ENCODE measurements around the gene DTNB.
"Not testable (repeated sequence)": the region's sequence is repeated elsewhere in the genome, so short reads cannot be mapped to it uniquely, and the experiment has no call there.

DTNB gene

GRCh38 chr2:25677877-25678276, 4.5 kb upstream of the DTNB start:
- H3K4me1 ChIP-seq (ENCODE audit: insufficient read depth, low read length): 0 out of 2 replicates have a peak, but pooled peaks cover 4% of the 10 kb centered on the region
- H3K27ac ChIP-seq (ENCODE audit: low read depth, low read length): no peak overlapping the region
- WGBS: 94% methylated on average over 4 of the region's 4 CpGs
- H3K4me3 ChIP-seq (ENCODE audit: low read length): no peak overlapping the region
- H3K27me3 ChIP-seq (ENCODE audit: insufficient read depth, low read length): peaks cover 26% of the 10 kb centered on the region
- H3K9me3 ChIP-seq (ENCODE audit: insufficient read depth, low read depth, low read length): no peaks in the 10 kb centered on the region
- H3K36me3 ChIP-seq (ENCODE audit: insufficient read depth, low read length): no peaks in the 10 kb centered on the region
- no peak overlapping the region for H3K9ac ChIP-seq (ENCODE audit: low read depth, low read length)

DNA sequence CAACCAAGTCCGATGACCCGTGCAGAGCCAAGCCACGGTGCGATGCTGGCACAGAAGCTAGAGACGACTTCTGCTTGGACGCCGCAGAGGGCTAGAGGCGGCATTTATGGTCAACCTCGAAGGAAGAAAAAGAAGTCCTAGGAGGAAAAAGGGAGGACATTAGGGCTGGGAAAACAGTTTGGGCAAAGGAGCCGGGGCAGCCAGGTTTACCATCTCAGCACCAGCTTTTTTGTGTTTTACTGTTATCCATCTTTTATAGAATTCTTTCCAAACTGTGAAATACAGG, 643 bp upstream of the DTNB start:
- no peaks in the 10 kb centered on the region for H3K9me3 ChIP-seq (ENCODE audit: insufficient read depth, low read depth, low read length)
- peak overlapping the region; percentile 65 for H3K4me3 ChIP-seq (ENCODE audit: low read length)
- H3K4me1 ChIP-seq (ENCODE audit: insufficient read depth, low read length): peaks cover 30% of the 10 kb centered on the region
- peak overlapping the region; percentile 68; the same call in 1 of the 2 replicates for H3K27ac ChIP-seq (ENCODE audit: low read depth, low read length)
- H3K27me3 ChIP-seq (ENCODE audit: insufficient read depth, low read length): peaks cover 26% of the 10 kb centered on the region
- 25% methylated on average over 10 of the region's 10 CpGs for WGBS
- H3K36me3 ChIP-seq (ENCODE audit: insufficient read depth, low read length): no peaks in the 10 kb centered on the region
- H3K9ac ChIP-seq (ENCODE audit: low read depth, low read length): peak overlapping the region; percentile 86

- peaks cover 26% of the 10 kb centered on the region for H3K27me3 ChIP-seq (ENCODE audit: insufficient read depth, low read length)
- H3K4me3 ChIP-seq (ENCODE audit: low read length): peak overlapping the region; percentile 94
- H3K9ac ChIP-seq (ENCODE audit: low read depth, low read length): peak overlapping the region; percentile 94
- peaks cover 37% of the 10 kb centered on the region for H3K4me1 ChIP-seq (ENCODE audit: insufficient read depth, low read length)
- peak overlapping the region; percentile 84 for H3K27ac ChIP-seq (ENCODE audit: low read depth, low read length)
- no peaks in the 10 kb centered on the region for H3K9me3 ChIP-seq (ENCODE audit: insufficient read depth, low read depth, low read length)
- 2% methylated on average over 60 of the region's 60 CpGs for WGBS
- H3K36me3 ChIP-seq (ENCODE audit: insufficient read depth, low read length): no peaks in the 10 kb centered on the region
Observed at GRCh38 chr2:25672494-25673299, 680 bp downstream of the DTNB start.

DNA sequence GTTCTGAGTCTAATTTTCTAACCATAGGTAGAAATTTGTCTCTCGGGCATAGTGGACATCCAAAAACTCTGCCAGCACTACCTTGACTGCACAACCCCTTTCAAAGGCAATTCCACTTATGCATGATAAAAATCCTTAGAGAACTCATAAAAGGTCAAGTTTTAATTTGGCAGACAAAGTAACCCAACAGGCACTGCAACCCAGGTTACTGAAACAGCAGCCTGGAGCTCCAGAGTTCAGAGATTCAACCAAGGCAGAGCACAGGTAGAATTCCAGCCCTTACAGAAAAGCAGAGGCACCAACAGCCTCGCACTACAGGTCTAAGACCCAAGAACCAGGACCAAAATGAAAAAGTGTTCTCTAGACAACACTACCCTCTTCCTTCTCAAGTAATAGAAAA, 1.8 kb downstream of the DTNB start:
- Histone ChIP-seq H3K4me3 (ENCODE audit: low read length) (peak overlapping the region; percentile 94), H3K4me1 (ENCODE audit: insufficient read depth, low read length) (peaks cover 37% of the 10 kb centered on the region), H3K27ac (ENCODE audit: low read depth, low read length) (no peak overlapping the region), H3K9ac (ENCODE audit: low read depth, low read length) (no peak overlapping the region), H3K27me3 (ENCODE audit: insufficient read depth, low read length) (peaks cover 26% of the 10 kb centered on the region), H3K36me3 (ENCODE audit: insufficient read depth, low read length) (no peaks in the 10 kb centered on the region), H3K9me3 (ENCODE audit: insufficient read depth, low read depth, low read length) (no peaks in the 10 kb centered on the region)
- 85% methylated on average over 2 of the region's 2 CpGs for WGBS

DNA sequence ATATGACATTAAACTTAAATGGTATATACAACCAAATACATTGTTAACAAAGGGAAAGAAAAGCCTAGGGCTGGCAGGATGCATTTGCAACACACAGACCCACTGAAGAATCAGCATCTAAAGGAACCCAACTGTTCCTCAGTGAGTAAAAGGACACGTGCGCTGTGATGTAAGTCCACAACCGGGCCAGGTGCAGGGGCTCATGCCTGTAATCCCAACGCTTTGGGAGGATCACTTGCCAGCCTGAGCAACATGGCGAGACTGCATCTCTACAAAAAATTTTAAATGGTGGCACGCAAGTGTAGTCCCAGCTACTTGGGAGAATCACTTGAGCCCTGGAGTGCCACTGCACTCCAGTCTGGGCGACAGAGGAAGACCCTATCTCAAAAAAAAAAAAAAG, 3.9 kb downstream of the DTNB start:
- Histone ChIP-seq H3K27ac (ENCODE audit: low read depth, low read length) (peak overlapping the region; percentile 60; the same call in 1 of the 2 replicates), H3K4me1 (ENCODE audit: insufficient read depth, low read length) (peaks cover 47% of the 10 kb centered on the region), H3K9me3 (ENCODE audit: insufficient read depth, low read depth, low read length) (no peaks in the 10 kb centered on the region), H3K36me3 (ENCODE audit: insufficient read depth, low read length) (no peaks in the 10 kb centered on the region), H3K9ac (ENCODE audit: low read depth, low read length) (no peak overlapping the region), H3K27me3 (ENCODE audit: insufficient read depth, low read length) (peaks cover 9% of the 10 kb centered on the region), H3K4me3 (ENCODE audit: low read length) (no peak overlapping the region)
- 49% methylated on average over 6 of the region's 7 CpGs for WGBS

DNA sequence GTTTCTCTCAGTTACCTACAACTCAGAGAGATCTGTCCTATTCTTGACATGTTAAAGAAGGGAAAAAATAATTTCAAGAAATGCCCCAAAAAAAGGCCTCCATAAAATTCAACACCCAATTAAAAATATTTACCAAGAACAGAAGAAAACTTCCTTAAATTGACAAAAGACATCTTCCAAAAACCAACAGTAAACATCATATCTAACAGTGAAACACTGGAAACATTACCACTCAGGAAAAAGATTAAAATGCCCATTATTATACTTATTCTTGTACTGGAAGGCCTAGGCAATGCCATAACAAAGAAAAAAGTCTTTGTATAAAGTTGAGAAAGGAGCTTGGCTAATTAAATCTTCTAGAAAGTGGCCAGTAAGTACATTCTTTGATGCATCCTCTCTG, 7.2 kb downstream of the DTNB start:
- Histone ChIP-seq H3K9me3 (ENCODE audit: insufficient read depth, low read depth, low read length) (no peaks in the 10 kb centered on the region), H3K27ac (ENCODE audit: low read depth, low read length) (no peak overlapping the region), H3K9ac (ENCODE audit: low read depth, low read length) (no peak overlapping the region), H3K36me3 (ENCODE audit: insufficient read depth, low read length) (no peaks in the 10 kb centered on the region), H3K27me3 (ENCODE audit: insufficient read depth, low read length) (no peaks in the 10 kb centered on the region), H3K4me3 (ENCODE audit: low read length) (no peak overlapping the region), H3K4me1 (ENCODE audit: insufficient read depth, low read length) (peaks cover 36% of the 10 kb centered on the region)

GRCh38 chr2:25665429-25665828, 7.9 kb downstream of the DTNB start:
- H3K36me3 ChIP-seq (ENCODE audit: insufficient read depth, low read length); H3K4me3 ChIP-seq (ENCODE audit: low read length); H3K27ac ChIP-seq (ENCODE audit: low read depth, low read length); H3K27me3 ChIP-seq (ENCODE audit: insufficient read depth, low read length); H3K9me3 ChIP-seq (ENCODE audit: insufficient read depth, low read depth, low read length); H3K9ac ChIP-seq (ENCODE audit: low read depth, low read length): not testable (repeated sequence)
- peaks cover 34% of the 10 kb centered on the region for H3K4me1 ChIP-seq (ENCODE audit: insufficient read depth, low read length)
- WGBS: 74% methylated on average over 3 of the region's 3 CpGs

DNA sequence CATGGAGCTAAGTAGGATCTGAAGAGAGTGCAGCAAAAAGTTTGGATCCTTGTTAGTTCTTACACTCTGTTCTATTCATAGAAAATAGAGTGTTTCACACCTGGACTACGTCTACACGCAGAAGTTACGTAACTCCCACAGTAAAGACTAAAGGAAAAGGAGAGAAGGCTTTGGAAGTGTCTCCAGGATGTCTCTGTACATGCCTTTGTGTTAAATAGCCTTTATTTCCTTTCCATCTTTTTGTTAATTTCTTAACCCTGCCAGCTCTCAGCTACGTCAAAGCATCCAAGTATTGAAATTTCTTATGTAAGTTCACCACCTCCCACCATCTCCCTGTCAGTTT, 8.4 kb downstream of the DTNB start:
- Histone ChIP-seq H3K4me3 (ENCODE audit: low read length) (no peak overlapping the region), H3K4me1 (ENCODE audit: insufficient read depth, low read length) (peaks cover 29% of the 10 kb centered on the region), H3K9ac (ENCODE audit: low read depth, low read length) (no peak overlapping the region), H3K36me3 (ENCODE audit: insufficient read depth, low read length) (no peaks in the 10 kb centered on the region), H3K27me3 (ENCODE audit: insufficient read depth, low read length) (no peaks in the 10 kb centered on the region), H3K27ac (ENCODE audit: low read depth, low read length) (no peak overlapping the region), H3K9me3 (ENCODE audit: insufficient read depth, low read depth, low read length) (no peaks in the 10 kb centered on the region)
- WGBS: 69% methylated on average over 4 of the region's 4 CpGs

GRCh38 chr2:25664183-25664964, 9.0 kb downstream of the DTNB start:
- Histone ChIP-seq H3K27me3 (ENCODE audit: insufficient read depth, low read length) (no peaks in the 10 kb centered on the region), H3K9ac (ENCODE audit: low read depth, low read length) (peak overlapping the region; percentile 41; the same call in 1 of the 2 replicates), H3K36me3 (ENCODE audit: insufficient read depth, low read length) (no peaks in the 10 kb centered on the region), H3K4me3 (ENCODE audit: low read length) (no peak overlapping the region), H3K9me3 (ENCODE audit: insufficient read depth, low read depth, low read length) (no peaks in the 10 kb centered on the region), H3K27ac (ENCODE audit: low read depth, low read length) (peak overlapping the region; percentile 8), H3K4me1 (ENCODE audit: insufficient read depth, low read length) (peaks cover 25% of the 10 kb centered on the region)
- 38% methylated on average over 9 of the region's 9 CpGs for WGBS

GRCh38 chr2:25655316-25655715, 18.1 kb downstream of the DTNB start:
- H3K4me1 ChIP-seq (ENCODE audit: insufficient read depth, low read length): no peaks in the 10 kb centered on the region
- H3K9me3 ChIP-seq (ENCODE audit: insufficient read depth, low read depth, low read length): no peaks in the 10 kb centered on the region
- H3K27ac ChIP-seq (ENCODE audit: low read depth, low read length): no peak overlapping the region
- no peak overlapping the region for H3K9ac ChIP-seq (ENCODE audit: low read depth, low read length)
- H3K27me3 ChIP-seq (ENCODE audit: insufficient read depth, low read length): no peaks in the 10 kb centered on the region
- 94% methylated on average over 2 of the region's 2 CpGs for WGBS
- no peak overlapping the region for H3K4me3 ChIP-seq (ENCODE audit: low read length)
- H3K36me3 ChIP-seq (ENCODE audit: insufficient read depth, low read length): peaks cover 16% of the 10 kb centered on the region

- Histone ChIP-seq H3K36me3 (ENCODE audit: insufficient read depth, low read length) (peaks cover 18% of the 10 kb centered on the region), H3K27me3 (ENCODE audit: insufficient read depth, low read length) (no peaks in the 10 kb centered on the region), H3K9ac (ENCODE audit: low read depth, low read length) (no peak overlapping the region), H3K4me1 (ENCODE audit: insufficient read depth, low read length) (no peaks in the 10 kb centered on the region), H3K27ac (ENCODE audit: low read depth, low read length) (no peak overlapping the region), H3K4me3 (ENCODE audit: low read length) (no peak overlapping the region), H3K9me3 (ENCODE audit: insufficient read depth, low read depth, low read length) (no peaks in the 10 kb centered on the region)
- 81% methylated on average over 4 of the region's 4 CpGs for WGBS
Observed at GRCh38 chr2:25654801-25655200, 18.6 kb downstream of the DTNB start.

Data from HUES64 (cell line).